Neural cell (in vitro differentiated cells): Measurements from ENCODE around the gene TMEM121B.

Experiments
- EP300 ChIP-seq: fragments of 450-650 bp; conservative IDR thresholded peaks from 2 replicates; pipeline ENCODE4 v1.6.1; 2014; ENCODE audit warnings: antibody characterized with exemption, mild to moderate bottlenecking, moderate library complexity; ENCODE audit not compliant: poor library complexity, severe bottlenecking
- EZH2 ChIP-seq: fragments of 200-600, 300-800 bp; shearing (Covaris generic), sonication (generic); IDR thresholded peaks from 2 replicates; pipeline ENCODE4 v1.6.1; 2014; ENCODE audit warnings: antibody characterized with exemption, low read length, borderline replicate concordance, mild to moderate bottlenecking; ENCODE audit not compliant: insufficient read depth, poor library complexity, severe bottlenecking
- MXI1 ChIP-seq: fragments of 450-650 bp; conservative IDR thresholded peaks from 2 replicates; pipeline ENCODE4 v1.6.1; 2014; ENCODE audit warnings: antibody characterized with exemption, mild to moderate bottlenecking; ENCODE audit not compliant: poor library complexity, severe bottlenecking
- POLR2AphosphoS5 ChIP-seq: IDR thresholded peaks from 2 replicates; pipeline ENCODE4 v1.6.1; 2012
- RAD21 ChIP-seq: fragments of 450-650 bp; conservative IDR thresholded peaks from 2 replicates; pipeline ENCODE4 v1.6.1; 2014; ENCODE audit warnings: antibody characterized with exemption, mild to moderate bottlenecking, moderate library complexity
- SMC3 ChIP-seq: fragments of 450-650 bp; conservative IDR thresholded peaks from 2 replicates; pipeline ENCODE4 v1.6.1; 2014; ENCODE audit warnings: antibody characterized with exemption, mild to moderate bottlenecking, moderate library complexity; ENCODE audit not compliant: poor library complexity
- TF ChIP-seq, protein P1 (sequence below): fragments of 450-650 bp; IDR thresholded peaks from 2 replicates; pipeline ENCODE4 v1.5.1; 2014; ENCODE audit warnings: antibody characterized with exemption, mild to moderate bottlenecking, moderate library complexity; ENCODE audit not compliant: poor library complexity, severe bottlenecking
- TF ChIP-seq, protein P2 (sequence below): IDR thresholded peaks from 2 replicates; pipeline ENCODE4 v1.6.1; 2012; ENCODE audit warnings: borderline replicate concordance

DNA sequence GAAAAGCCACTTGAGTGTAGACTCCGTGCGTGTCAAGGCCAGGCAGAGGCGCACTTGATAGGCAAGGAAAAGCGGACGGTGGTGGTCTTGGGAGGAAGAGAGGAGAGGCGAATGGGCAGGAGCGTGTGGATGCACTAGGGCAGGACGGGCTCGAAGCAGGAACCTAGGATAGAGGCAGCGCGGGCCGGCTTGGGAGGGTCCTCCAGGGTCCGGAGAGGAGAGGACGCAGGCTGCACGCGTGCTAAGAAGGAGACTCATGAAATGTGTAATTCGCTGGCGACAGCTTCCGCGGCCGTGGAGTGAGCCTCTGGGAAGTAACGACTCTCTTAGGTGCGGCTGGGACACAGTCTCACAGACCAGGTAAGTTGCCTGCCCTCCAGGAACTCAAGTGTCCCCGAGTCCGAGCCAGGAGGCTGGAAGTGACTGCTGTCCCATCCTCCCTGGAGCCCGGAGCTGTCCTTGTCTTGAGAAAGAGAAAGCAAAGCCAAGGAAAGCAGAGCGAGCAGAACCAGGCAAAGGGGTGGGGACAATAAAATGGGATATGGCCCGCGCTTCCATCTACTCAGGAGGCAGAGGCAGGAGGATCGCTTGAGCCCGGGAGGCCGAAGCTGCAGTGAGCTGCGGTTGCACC is 37.2 kb downstream of the TMEM121B start:
- TF ChIP-seq, protein P1, sequence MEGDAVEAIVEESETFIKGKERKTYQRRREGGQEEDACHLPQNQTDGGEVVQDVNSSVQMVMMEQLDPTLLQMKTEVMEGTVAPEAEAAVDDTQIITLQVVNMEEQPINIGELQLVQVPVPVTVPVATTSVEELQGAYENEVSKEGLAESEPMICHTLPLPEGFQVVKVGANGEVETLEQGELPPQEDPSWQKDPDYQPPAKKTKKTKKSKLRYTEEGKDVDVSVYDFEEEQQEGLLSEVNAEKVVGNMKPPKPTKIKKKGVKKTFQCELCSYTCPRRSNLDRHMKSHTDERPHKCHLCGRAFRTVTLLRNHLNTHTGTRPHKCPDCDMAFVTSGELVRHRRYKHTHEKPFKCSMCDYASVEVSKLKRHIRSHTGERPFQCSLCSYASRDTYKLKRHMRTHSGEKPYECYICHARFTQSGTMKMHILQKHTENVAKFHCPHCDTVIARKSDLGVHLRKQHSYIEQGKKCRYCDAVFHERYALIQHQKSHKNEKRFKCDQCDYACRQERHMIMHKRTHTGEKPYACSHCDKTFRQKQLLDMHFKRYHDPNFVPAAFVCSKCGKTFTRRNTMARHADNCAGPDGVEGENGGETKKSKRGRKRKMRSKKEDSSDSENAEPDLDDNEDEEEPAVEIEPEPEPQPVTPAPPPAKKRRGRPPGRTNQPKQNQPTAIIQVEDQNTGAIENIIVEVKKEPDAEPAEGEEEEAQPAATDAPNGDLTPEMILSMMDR: no peak
- TF ChIP-seq SMC3 (no peak), EZH2 (no peak), EP300 (no peak), RAD21 (no peak), POLR2AphosphoS5 (no peak), MXI1 (no peak)
- TF ChIP-seq, protein P2, sequence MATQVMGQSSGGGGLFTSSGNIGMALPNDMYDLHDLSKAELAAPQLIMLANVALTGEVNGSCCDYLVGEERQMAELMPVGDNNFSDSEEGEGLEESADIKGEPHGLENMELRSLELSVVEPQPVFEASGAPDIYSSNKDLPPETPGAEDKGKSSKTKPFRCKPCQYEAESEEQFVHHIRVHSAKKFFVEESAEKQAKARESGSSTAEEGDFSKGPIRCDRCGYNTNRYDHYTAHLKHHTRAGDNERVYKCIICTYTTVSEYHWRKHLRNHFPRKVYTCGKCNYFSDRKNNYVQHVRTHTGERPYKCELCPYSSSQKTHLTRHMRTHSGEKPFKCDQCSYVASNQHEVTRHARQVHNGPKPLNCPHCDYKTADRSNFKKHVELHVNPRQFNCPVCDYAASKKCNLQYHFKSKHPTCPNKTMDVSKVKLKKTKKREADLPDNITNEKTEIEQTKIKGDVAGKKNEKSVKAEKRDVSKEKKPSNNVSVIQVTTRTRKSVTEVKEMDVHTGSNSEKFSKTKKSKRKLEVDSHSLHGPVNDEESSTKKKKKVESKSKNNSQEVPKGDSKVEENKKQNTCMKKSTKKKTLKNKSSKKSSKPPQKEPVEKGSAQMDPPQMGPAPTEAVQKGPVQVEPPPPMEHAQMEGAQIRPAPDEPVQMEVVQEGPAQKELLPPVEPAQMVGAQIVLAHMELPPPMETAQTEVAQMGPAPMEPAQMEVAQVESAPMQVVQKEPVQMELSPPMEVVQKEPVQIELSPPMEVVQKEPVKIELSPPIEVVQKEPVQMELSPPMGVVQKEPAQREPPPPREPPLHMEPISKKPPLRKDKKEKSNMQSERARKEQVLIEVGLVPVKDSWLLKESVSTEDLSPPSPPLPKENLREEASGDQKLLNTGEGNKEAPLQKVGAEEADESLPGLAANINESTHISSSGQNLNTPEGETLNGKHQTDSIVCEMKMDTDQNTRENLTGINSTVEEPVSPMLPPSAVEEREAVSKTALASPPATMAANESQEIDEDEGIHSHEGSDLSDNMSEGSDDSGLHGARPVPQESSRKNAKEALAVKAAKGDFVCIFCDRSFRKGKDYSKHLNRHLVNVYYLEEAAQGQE: no peak
